ENCODE data around the gene NTHL1. TPM values are rescaled to one million over a fixed set of nuclear protein-coding genes. Genes with fewer than 3 reads are reported as not detected.

Gene NTHL1
- total and polyA plus RNA-seq, 2 of the 13 experiments (the other 11 are each of a cell fraction or from before 2014, with no cell fraction given) = 47.5 to 64.9 TPM

- 0 out of 2 replicates have a peak, but pooled peaks have one; percentile 25 for TF ChIP-seq ZNF598 (CRISPR knock-in tag; IDR thresholded peaks at IDR 0.05; ENCODE audit: borderline replicate concordance)
- TF ChIP-seq MYNN (CRISPR knock-in tag; IDR thresholded peaks at IDR 0.05; ENCODE audit: low read depth) = peak; percentile 78; the same call in 1 of the 2 replicates
- TF ChIP-seq NCOA5 (CRISPR knock-in tag; IDR thresholded peaks at IDR 0.05) = no peak
- peak; percentile 71; the same call in 1 of the 2 replicates for TF ChIP-seq ZNF317 (CRISPR knock-in tag; IDR thresholded peaks at IDR 0.05)
- TF ChIP-seq TAF1 (CRISPR knock-in tag; IDR thresholded peaks at IDR 0.05) = peak; percentile 86
- TF ChIP-seq, protein P1, sequence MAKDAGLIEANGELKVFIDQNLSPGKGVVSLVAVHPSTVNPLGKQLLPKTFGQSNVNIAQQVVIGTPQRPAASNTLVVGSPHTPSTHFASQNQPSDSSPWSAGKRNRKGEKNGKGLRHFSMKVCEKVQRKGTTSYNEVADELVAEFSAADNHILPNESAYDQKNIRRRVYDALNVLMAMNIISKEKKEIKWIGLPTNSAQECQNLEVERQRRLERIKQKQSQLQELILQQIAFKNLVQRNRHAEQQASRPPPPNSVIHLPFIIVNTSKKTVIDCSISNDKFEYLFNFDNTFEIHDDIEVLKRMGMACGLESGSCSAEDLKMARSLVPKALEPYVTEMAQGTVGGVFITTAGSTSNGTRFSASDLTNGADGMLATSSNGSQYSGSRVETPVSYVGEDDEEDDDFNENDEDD (CRISPR knock-in tag; IDR thresholded peaks at IDR 0.05; ENCODE audit: borderline replicate concordance) = peak; percentile 38; the same call in 1 of the 2 replicates
- TF ChIP-seq ZNF547 (CRISPR knock-in tag; IDR thresholded peaks at IDR 0.05) = peak; percentile 68; the same call in 1 of the 2 replicates
- TF ChIP-seq, protein P2, sequence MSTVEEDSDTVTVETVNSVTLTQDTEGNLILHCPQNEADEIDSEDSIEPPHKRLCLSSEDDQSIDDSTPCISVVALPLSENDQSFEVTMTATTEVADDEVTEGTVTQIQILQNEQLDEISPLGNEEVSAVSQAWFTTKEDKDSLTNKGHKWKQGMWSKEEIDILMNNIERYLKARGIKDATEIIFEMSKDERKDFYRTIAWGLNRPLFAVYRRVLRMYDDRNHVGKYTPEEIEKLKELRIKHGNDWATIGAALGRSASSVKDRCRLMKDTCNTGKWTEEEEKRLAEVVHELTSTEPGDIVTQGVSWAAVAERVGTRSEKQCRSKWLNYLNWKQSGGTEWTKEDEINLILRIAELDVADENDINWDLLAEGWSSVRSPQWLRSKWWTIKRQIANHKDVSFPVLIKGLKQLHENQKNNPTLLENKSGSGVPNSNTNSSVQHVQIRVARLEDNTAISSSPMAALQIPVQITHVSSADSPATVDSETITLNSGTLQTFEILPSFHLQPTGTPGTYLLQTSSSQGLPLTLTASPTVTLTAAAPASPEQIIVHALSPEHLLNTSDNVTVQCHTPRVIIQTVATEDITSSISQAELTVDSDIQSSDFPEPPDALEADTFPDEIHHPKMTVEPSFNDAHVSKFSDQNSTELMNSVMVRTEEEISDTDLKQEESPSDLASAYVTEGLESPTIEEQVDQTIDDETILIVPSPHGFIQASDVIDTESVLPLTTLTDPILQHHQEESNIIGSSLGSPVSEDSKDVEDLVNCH (CRISPR knock-in tag; IDR thresholded peaks at IDR 0.05) = no peak
- TF ChIP-seq ZNF350 (CRISPR knock-in tag; IDR thresholded peaks at IDR 0.05; ENCODE audit: borderline replicate concordance, low read depth) = peak; percentile 58; the same call in 1 of the 2 replicates
- TF ChIP-seq ZFY (CRISPR knock-in tag; IDR thresholded peaks at IDR 0.05) = peak; percentile 93
- TF ChIP-seq, protein P3, sequence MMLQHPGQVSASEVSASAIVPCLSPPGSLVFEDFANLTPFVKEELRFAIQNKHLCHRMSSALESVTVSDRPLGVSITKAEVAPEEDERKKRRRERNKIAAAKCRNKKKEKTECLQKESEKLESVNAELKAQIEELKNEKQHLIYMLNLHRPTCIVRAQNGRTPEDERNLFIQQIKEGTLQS (CRISPR knock-in tag; IDR thresholded peaks at IDR 0.05) = peak; percentile 29; the same call in 1 of the 2 replicates
- peak; percentile 32; the same call in 1 of the 2 replicates for TF ChIP-seq SALL2 (CRISPR knock-in tag; IDR thresholded peaks at IDR 0.05)
- TF ChIP-seq IRF2 (CRISPR knock-in tag; IDR thresholded peaks at IDR 0.05) = peak; percentile 38; the same call in 1 of the 2 replicates
- TF ChIP-seq KLF15 (CRISPR knock-in tag; IDR thresholded peaks at IDR 0.05; ENCODE audit: borderline replicate concordance) = peak; percentile 65; the same call in 1 of the 2 replicates
- TF ChIP-seq, protein P4, sequence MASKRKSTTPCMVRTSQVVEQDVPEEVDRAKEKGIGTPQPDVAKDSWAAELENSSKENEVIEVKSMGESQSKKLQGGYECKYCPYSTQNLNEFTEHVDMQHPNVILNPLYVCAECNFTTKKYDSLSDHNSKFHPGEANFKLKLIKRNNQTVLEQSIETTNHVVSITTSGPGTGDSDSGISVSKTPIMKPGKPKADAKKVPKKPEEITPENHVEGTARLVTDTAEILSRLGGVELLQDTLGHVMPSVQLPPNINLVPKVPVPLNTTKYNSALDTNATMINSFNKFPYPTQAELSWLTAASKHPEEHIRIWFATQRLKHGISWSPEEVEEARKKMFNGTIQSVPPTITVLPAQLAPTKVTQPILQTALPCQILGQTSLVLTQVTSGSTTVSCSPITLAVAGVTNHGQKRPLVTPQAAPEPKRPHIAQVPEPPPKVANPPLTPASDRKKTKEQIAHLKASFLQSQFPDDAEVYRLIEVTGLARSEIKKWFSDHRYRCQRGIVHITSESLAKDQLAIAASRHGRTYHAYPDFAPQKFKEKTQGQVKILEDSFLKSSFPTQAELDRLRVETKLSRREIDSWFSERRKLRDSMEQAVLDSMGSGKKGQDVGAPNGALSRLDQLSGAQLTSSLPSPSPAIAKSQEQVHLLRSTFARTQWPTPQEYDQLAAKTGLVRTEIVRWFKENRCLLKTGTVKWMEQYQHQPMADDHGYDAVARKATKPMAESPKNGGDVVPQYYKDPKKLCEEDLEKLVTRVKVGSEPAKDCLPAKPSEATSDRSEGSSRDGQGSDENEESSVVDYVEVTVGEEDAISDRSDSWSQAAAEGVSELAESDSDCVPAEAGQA (IDR thresholded peaks at IDR 0.05; ENCODE audit: low read depth) = peak; percentile 67; the same call in 1 of the 2 replicates
- TF ChIP-seq, protein P4 (CRISPR knock-in tag; IDR thresholded peaks at IDR 0.05; ENCODE audit: borderline replicate concordance) = no peak
- TF ChIP-seq ZSCAN21 (CRISPR knock-in tag; IDR thresholded peaks at IDR 0.05; ENCODE audit: borderline replicate concordance) = peak; percentile 86; the same call in 1 of the 2 replicates
- TF ChIP-seq MED1 (CRISPR knock-in tag; IDR thresholded peaks at IDR 0.05) = peak; percentile 85
- TF ChIP-seq TGIF2 (CRISPR knock-in tag; IDR thresholded peaks at IDR 0.05) = no peak
Observed at GRCh38 chr16:2035431-2036199, 12.0 kb downstream of the NTHL1 start (continued).
